HG03432 (cell line): ENCODE results near the gene ZNF426.
"Not testable (repeated sequence)": the region's sequence is repeated elsewhere in the genome, so short reads cannot be mapped to it uniquely, and the experiment has no call there.

Source experiments
- ATAC-seq: cut with Tn5 transposase; IDR thresholded peaks from one replicate; pipeline ENCODE4 v1.9.1; 2021; ENCODE audit warnings: mild to moderate bottlenecking, moderate library complexity; ENCODE audit not compliant: unreplicated experiment

ZNF426 gene

DNA sequence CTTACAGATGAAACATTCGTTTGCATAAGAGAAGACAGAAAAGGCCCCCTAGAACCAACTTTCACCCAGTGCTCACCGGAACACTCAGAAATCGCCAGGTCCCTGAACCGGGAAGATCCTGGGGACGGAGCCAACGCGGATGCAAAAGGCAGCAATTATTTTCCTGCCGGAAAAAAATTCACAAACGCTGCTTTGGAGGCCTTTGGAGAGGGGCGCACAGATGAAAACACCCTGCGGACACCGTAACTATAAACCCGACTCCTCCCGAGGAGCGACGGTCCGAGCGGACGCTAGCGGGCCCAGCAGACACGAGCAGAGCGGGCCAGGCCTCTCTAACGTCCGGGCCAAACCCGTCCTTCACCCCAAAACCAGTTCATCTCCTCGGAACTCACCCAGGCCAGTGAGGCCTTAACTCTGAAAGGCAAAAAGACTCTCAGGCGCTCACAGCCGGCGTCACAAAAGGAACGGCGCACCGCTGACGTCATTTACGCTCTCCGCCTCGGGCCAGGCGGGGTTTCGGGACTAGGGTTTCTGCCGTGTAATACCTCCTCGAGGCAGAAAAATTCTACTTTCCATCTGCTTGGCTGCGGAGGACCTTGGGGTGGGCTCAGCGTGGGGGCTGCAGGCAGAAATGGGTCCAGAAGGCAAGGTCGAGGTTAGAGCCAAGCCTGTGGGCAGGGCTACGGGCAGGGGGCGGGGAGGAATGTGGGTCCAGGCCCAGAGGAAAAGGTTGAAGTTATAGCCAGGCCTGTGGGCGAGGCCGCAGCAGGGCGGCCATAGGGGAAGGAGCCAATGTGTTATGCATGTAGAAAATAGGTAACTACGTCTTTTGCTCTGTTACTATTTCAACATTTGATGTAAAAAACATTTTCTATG is at the start of gene ZNF426:
Gene ZNF426, minus strand, starts transcription at position 463 of the 876 bp plus-strand sequence. CDS start 2,413 bp downstream, outside the sequence.
- peak; percentile 85 for ATAC-seq

DNA sequence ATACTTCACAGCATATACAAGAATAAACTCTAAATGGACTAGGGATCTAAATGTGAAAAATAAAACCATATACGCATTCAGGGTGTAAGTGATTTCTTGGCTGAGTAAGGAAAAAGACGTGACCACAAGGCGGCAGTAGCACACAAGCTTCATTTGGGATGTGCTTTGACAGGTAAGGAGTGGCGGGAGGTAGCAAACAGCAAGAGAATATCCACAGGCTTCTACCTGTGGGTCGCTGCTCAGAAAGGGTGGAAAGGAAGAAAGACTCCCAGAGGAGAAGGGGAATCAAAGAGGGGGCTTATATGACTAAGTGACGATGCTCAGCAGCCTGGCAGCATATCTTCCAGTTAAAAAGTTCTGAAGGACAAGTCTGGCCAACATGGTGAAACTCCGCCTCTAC is 48.3 kb upstream of the ZNF426 start:
- no peak for ATAC-seq

DNA sequence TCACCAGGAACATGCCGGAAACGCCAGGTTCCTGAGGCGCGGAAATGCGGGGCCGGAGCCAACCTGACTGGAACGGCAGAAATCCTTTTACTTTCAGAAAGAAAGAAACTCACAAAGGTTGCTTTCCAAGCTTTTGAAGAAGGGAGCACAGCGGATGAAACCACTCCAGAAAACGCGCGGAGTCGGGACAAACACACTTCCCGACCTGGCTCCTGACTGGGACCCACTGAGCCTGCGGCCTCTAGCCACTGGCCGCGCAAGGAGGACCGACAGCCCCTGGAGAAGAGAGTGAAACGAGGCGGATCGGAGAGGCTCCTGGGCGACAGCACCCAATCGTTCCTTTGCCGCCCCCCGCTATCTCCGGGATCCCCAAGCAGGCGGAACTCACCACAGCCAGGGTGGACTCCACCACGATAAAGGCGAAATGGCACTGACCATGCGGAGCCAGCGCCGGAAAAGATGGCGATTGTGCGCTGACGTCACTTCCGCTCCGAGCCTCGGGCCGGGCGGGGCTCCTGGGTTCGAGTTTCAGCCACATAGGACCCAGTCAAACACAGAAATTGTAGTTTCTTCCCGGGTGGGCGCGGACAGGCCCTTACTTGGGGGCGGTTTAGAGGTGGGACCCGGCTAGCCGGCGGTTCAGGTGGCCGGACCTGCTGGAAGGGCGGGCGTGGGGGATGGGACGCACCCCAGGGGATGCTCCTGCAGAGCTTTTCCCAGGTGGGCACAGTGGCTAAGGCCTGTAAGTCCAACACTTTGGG is 45.8 kb upstream of the ZNF426 start, which contains the start of gene ZNF121:
Gene ZNF121, minus strand, starts transcription at position 432 of the 761 bp plus-strand sequence. CDS start 16,407 bp downstream, outside the sequence.
- ATAC-seq = peak; percentile 91

DNA sequence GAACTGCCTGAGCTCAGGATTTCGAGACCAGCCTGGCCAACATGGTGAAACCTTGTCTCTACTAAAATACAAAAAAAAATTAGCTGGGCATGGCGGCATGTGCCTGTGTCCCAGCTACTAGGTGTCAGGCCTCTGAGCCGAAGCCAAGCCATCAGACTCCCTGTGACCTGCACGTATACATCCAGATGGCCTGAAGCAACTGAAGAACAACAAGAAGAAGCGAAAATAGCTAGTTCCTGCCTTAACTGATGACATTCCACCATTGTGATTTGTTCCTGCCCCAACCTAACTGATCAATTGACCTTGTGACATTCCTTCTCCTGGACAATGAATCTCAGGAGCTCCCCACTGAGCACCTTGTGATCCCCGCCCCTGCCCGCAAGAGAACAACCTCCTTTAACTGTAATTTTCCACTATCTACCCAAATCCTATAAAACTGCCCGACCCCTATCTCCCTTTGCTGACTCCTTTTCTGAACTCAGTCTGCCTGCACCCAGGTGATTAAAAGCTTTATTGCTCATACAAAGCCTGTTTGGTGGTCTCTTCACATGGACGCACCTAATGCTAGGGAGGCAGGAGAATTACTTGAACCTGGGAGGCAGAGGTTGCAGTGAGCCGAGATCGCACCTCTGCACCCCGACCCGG is 43.8 kb upstream of the ZNF426 start:
- ATAC-seq = not testable (repeated sequence)

DNA sequence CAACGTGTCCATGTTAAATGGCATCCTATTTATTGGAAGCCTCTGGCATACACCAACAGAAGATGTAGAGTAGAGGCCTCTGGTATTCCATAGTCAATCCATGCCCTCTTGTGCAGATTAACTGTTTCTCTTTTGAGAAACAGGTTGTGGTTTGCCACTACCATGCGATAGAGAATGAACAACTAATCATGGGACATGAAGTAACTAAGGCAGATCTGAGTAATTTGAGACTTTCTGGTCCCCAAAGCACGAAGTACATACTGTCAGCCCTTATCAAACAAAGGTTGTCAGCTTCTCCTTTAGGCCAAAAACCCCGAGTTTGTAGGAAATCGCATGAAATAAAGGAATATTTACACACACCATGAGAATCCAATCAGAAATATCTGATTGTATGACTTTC is 42.3 kb upstream of the ZNF426 start:
- no peak for ATAC-seq

DNA sequence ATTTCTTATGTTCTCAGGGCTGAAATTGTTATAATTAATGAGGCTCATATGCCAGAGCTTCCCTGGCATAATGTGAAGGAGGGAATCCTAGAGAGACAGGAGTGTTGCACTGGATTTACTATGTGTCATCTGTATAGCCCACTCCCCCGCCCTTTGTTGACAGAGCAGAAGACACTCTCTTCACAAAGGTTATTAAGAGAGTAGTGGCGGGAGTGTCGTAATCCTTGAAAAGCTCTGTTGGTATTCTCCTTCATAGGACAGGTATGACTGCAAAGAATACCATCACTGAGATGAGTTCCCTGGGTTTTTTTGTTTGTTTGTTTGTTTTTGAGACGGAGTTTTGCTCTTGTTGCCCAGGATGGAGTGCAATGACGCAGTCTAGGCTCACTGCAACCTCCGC is 31.8 kb upstream of the ZNF426 start:
- no peak for ATAC-seq

DNA sequence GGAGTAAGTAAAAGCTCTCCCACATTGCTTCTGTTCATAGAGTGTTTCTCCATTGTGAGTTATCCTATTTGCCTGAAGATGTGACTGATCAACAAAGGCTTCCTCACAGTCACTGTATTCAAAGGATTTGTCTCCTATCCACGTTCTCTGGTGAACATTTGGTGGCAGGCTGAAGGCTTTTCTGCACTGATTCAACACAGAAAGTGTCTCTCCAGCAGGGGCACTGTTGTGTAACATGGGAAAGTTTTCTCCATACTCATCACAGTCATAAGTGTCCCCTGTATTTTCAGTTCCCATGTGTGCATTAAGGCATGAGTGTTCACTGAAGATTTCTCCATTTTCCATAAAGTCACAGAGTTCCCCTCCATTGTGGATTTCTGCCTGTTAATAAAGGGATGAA is 28.3 kb upstream of the ZNF426 start:
- ATAC-seq = no peak

DNA sequence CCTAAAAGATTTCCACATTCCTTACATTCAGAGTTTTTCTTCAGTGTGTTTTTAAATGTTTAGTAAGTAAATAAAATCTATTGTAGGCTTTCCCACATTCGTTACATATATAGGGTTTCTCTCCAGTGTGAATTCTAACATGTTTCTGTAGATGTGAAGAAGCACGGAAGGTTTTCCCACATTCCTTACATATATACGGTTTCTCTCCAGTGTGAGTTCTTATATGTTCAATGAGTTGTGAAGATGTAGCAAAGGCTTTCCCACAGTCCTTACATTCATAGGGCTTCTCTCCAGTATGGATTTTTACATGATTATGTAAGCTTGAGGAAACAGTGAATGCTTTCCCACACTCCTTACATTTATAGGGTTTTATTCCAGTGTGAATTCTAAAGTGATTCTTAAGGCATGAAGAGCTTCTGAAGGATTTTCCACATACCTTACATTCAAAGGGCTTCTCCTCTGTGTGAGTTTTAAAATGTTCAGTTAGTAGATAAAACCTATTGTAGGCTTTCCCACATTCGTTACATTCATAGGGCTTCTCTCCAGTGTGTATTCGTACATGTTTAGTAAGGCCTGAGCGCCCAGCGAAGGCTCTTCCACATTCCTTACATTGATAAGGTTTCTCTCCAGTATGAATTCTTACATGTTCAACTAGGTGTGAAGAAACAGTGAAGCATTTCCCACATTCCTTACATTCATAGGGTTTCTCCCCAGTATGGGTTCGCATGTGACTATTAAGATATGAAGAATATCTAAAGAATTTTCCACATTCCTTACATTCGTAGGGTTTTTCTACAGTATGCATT is 27.7 kb upstream of the ZNF426 start:
- ATAC-seq = no peak

DNA sequence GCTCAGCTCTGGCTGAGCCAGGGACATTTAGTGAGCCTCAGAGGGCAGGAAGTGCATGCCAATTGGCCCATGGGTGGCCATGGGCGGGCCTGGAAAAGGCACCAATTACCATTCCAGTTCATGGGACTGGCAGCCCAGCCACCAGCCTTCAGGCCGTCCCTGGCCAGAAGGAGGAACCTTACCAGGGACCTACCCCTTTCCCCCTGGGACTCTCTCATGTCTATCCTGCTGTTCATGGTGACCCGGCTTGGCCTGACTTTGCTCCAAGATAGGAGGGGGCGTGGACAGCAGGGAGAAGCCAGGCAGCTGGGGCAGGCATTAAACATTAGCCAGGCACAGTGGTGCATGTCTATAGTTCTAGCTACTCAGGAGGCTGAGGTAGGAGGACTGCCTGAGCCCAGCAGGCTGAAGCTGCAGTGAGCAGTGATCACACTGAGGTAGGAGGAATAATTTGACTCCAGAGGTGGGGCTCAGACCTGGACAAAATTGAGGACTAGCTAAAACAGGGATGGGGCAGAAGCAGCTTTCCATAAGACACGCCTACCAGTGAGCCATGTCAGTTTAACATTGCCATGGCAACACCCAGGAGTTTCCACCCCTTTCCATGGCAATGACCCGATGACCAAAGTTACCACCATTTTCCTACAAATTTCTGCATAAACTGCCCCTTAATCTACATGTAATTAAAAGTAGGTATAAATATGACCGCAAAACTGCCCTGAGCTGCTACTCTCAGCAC is 14.3 kb upstream of the ZNF426 start:
- ATAC-seq = no peak

DNA sequence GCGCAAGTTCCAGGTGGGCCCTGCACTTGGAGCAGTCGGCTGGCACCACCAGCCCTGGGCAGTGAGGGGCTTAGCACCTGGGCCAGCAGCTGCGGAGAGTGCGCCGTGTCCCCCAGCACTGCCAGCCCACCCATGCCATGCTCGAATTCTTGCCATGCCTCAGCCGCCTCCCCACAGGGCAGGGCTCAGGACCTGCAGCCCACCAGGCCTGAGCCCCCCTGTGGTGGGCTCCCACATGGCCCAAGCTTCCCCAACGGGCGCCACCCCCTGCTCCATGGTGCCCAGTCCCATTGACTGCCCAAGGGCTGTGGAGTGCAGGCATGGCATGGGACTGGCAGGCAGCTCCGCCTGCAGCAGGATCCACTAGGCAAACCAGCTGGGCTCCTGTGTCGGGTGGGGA is 9.4 kb upstream of the ZNF426 start:
- ATAC-seq = no peak

DNA sequence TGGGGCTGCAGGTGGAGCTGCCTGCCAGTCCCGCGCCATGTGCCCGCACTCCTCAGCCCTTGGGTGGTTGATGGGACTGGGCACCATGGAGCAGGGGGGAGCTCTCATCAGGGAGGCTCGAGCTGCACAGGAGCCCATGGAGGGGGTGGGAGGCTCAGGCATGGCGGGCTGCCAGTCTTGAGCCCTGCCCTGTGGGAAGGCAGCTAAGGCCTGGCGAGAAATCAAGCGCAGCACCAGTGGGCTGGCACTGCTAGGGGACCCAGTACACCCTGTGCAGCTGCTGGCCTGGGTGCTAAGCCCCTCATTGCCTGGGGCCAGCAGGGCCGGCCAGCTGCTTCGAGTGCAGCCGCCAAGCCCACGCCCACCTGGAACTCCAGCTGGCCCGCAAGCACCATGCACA is 2.8 kb upstream of the ZNF426 start:
- ATAC-seq = not testable (repeated sequence)

DNA sequence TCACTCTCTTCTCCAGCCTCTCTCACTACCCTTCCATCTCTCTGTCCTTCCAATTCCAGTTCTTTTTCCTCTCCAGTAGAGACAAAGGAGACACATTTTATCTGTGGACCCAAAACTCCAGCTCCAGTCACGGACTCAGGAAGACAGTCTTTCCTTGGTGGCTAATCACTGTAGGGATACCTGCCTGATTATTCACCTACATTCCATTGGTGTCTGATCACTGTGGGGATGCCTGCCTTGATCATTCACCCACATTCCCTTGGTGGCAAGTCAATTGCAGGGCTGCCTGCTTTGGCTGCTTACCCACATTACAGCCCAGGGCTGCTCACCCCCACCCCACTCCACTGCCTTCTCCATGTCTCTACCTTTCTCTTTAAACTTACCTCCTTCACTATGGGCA is 1.5 kb upstream of the ZNF426 start:
- not testable (repeated sequence) for ATAC-seq

DNA sequence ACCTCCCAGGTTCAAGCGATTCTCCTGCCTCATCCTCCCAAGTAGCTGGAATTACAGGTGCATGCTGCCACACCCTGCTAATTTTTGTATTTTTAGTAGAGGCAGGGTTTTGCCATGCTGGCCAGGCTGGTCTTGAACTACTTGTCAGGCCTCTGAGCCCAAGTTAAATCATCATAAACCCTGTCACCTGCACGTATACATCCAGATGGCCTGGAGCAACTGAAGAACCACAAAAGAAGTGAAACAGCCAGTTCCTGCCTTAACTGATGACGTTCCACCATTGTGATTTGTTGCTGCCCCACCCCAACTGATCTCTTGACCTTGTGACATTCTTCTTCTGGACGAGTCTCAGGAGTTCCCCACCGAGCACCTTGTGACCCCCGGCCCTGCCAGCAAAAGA is 756 bp upstream of the ZNF426 start:
- ATAC-seq = not testable (repeated sequence)

DNA sequence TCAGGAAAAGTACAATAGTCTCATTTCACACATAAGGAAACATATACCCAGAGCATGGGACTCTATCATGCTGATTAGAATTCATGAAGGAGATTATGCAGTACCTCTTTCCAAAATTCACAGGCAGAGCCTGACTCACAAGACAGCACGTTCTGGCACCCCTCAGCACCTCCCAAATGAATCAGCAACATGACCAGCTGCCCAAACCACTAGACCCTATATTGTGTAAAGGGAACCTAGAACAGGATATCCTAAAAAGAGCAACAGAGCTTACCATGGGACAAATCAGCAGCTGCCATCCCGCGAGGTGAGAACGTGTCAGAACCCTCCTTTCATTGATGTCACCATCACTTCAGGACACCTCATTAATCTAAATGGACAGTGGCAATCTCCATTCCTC is 2.5 kb downstream of the ZNF426 start:
- ATAC-seq = no peak

DNA sequence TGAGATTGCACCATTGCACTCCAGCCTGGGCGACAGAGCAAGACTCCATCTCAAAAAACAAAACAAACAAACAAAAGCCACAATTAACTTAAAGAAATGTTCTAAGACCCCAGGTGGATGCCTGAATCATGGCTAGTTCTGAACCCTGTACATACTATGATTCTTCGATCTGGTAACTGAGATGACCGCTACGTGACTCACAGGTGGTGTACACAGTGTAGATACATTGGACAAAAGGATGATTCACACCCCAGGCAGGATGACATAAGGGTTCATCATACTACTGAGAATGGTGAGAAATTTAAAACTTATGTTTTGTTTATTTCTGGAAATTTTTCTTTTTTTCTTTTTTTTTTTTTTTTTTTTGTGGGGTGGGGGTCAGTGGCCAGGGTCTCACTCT is 6.5 kb downstream of the ZNF426 start:
- ATAC-seq = no peak

DNA sequence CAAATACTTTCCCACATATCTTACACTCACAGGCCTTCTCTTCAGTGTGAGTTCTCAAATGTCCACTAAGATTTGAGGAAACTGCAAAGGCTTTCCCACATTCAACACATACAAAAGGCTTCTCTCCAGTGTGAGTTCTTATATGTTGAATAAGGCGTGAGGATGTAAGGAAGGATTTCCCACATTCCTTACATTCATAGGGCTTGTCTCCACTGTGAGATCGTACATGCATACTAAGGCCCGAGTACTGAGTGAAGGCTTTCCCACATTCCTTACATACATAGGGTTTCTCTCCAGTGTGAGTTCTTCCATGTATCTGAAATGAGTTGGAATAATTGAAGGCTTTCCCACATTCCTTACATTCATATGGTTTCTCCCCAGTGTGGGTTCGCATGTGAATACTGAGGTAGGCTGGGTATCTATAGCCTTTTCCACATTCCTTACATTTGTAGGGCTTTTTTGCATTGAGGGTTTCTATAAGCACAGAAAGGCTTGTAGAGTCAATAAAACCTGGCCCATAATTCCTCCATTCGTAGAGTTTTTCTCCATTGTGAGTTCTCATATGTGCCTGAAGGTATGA is 9.6 kb downstream of the ZNF426 start:
- no peak for ATAC-seq

DNA sequence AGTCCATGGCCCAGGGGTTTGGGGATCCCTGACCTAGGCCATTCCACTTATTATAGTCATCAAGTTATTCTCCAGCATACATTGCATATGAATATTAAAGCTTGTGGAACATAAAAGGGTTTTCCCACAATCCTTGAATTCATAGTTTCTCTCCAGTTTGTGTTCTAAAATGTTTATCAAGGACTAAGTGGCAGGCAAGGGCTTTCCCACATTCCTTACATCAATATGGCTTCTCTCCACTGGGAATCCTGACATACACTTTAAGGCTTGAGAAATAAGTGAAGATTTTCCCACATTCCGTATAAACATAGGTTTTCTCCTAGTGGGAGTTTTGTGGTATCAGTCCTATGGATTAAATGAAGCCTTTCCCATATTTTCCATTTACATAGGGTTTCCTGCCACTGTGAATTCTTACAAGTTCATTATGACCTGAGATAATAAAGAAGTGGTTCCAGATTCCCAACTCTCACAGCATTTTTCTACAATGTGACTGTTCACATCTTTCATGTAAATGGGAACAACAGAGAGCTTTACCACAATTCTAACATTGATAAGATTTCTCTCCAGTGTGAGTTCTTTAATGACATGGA is 14.5 kb downstream of the ZNF426 start:
- ATAC-seq = no peak

DNA sequence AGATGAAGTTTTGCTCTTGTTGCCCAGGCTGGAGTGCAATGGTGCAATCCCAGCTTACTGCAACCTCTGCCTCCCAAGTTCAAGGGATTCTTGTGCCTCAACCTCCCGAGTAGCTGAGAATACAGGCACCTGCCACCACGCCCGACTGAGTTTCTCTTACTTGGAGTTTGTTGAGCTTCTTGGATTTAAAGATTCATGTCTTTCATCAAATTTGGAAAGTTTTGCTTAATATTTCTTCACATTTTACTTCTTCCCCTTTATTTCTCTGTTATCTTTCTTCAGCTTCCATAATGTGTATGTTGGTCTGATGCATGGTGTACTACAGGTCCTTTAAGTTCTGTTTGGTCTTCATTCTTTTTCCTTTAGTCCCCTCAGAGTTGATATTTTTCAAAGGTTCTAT is 31.2 kb downstream of the ZNF426 start:
- ATAC-seq = no peak

DNA sequence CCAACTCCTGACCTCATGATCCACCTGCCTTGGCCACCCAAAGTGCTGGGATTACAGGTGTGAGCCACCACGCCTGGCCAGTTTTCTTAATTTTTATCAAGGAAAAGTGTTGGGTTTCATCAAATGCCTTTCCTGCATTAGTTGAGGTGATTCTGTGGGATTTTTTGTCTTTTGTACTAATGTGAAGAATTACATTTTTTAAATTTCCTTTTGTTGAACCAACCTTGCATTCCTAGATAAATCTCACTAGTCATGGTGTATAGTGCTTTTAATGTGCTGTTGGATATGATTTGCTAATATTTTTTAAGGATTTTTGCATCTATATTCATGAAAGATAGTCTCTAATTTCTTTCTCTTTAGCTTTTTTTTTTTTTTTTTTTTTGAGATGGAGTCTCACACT is 37.6 kb downstream of the ZNF426 start:
- ATAC-seq = no peak
